Mononuclear cell (primary cell): Measurements from ENCODE around the gene CA12. TPM values are rescaled to one million over a fixed set of nuclear protein-coding genes. Genes with fewer than 3 reads are reported as not detected.

Source experiments
- H3K27me3 ChIP-seq: 2 replicates; pipeline ENCODE4 v1.6.0; 2011; ENCODE audit warnings: low read length, control low read depth; ENCODE audit not compliant: insufficient read depth
- H3K4me1 ChIP-seq: 2 replicates; pipeline ENCODE4 v1.5.1; 2011; ENCODE audit warnings: mild to moderate bottlenecking, low read length, control low read depth; ENCODE audit not compliant: insufficient read depth
- H3K4me3 ChIP-seq: 2 replicates; pipeline ENCODE4 v1.5.1; 2011; ENCODE audit warnings: mild to moderate bottlenecking, low read length, moderate library complexity
- H3K9me3 ChIP-seq: 2 replicates; pipeline ENCODE4 v1.5.1; 2011; ENCODE audit warnings: low read depth, mild to moderate bottlenecking, control low read depth, low read length
- total RNA-seq: library from RNA; depleted of rRNA; stranded (reverse); fragments of >200 nt; gene quantifications from one replicate; pipeline ENCODE4 v1.2.3, GENCODE V29; 2012

CA12 gene
- total RNA-seq, 1 donor = not detected

DNA sequence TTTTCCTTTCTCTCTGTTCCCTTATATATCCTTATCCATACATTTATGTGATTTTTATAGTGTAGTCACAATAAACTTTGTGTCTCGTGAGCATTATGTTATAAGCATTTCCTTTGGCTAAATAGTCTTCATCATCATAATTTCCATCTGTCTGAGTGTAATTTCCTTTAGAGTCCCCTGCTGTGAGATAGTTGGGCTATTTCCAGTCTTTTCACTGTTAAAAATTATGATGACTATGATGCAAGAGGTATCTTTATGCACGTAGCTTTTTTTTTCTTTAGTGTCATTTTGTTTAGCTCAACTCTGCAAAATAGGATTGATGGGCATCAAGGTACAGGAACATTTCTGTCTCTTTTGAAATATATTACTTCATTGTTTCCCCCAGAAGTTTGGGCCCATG is 26.9 kb upstream of the CA12 start:
- Histone ChIP-seq H3K27me3 (no peaks in the 10 kb centered on the region), H3K9me3 (no peaks in the 10 kb centered on the region), H3K4me1 (peaks cover 16% of the 10 kb centered on the region), H3K4me3 (no peak overlapping the region)

- no peaks in the 10 kb centered on the region for H3K9me3 ChIP-seq
- no peak overlapping the region for H3K4me3 ChIP-seq
- H3K4me1 ChIP-seq = peaks cover 16% of the 10 kb centered on the region
- H3K27me3 ChIP-seq = no peaks in the 10 kb centered on the region
These were observed 26.0 kb upstream of the CA12 start for GRCh38 chr15:63407612-63408011.

GRCh38 chr15:63405683-63406390 is 24.2 kb upstream of the CA12 start:
- Histone ChIP-seq H3K9me3 (no peaks in the 10 kb centered on the region), H3K27me3 (no peaks in the 10 kb centered on the region), H3K4me3 (no peak overlapping the region), H3K4me1 (peaks cover 16% of the 10 kb centered on the region)

DNA sequence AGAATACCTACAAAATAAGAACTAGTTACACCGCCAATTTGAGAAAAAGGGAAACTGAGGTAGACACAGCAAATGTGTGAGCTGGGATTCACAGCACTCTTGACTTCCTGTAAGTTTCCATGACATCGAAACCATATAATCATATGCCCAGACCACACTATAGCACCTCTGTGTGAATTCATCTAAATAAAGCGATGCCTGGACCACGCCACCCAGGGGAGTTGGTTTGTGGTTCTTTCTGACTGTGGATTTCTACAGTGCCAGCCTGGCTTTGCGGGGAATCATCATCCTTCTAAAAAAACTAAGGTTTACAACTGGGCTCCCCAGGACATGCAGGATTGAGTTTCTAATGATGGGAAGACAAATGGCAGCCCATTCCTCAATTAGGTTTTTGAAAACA is 23.5 kb upstream of the CA12 start:
- H3K4me3 ChIP-seq = no peak overlapping the region
- no peaks in the 10 kb centered on the region for H3K9me3 ChIP-seq
- peaks cover 16% of the 10 kb centered on the region for H3K4me1 ChIP-seq
- H3K27me3 ChIP-seq = no peaks in the 10 kb centered on the region

- Histone ChIP-seq H3K9me3 (no peaks in the 10 kb centered on the region), H3K4me1 (peaks cover 16% of the 10 kb centered on the region), H3K4me3 (no peak overlapping the region), H3K27me3 (no peaks in the 10 kb centered on the region)
These were observed 21.8 kb upstream of the CA12 start for GRCh38 chr15:63403254-63403945.

DNA sequence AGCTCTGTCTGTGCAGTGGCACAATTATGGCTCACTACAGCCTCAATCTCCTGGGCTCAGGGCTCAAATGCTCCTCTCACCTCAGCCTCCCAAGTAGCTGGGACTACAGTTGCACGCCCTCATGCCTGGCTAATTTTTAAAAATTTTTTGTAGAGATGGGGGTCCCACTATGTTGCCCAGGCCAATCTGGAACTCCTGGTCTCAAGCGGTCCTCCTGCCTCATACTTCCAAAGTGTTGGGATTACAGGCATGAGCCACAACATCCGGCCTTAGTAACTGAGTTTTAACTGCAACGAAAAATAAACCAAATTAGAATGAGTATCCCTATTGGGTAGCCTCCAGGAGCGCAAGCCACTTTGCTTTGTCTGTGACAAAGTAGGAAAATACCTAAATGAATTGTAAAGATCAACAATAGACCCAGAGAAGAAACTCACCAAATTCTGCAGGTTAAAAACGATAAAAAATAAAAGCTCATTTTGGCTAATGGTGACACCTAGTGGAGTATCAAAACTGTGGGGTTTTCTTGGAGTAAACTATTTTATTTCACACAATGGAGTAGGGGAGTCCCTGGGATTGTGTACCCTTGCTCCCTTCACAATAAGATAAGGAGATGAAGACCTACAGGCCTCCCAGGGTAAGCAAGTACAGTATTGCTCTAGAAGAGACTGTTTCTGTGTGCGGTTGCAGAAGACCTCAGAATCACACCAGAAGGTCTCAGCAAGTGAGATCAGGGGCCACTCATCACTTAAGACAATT is 21.0 kb upstream of the CA12 start:
- Histone ChIP-seq H3K27me3 (no peaks in the 10 kb centered on the region), H3K4me1 (peaks cover 16% of the 10 kb centered on the region), H3K9me3 (no peaks in the 10 kb centered on the region), H3K4me3 (no peak overlapping the region)

GRCh38 chr15:63401714-63402497 is 20.3 kb upstream of the CA12 start:
- H3K4me1 ChIP-seq = peaks cover 16% of the 10 kb centered on the region
- no peak overlapping the region for H3K4me3 ChIP-seq
- no peaks in the 10 kb centered on the region for H3K9me3 ChIP-seq
- H3K27me3 ChIP-seq = no peaks in the 10 kb centered on the region

DNA sequence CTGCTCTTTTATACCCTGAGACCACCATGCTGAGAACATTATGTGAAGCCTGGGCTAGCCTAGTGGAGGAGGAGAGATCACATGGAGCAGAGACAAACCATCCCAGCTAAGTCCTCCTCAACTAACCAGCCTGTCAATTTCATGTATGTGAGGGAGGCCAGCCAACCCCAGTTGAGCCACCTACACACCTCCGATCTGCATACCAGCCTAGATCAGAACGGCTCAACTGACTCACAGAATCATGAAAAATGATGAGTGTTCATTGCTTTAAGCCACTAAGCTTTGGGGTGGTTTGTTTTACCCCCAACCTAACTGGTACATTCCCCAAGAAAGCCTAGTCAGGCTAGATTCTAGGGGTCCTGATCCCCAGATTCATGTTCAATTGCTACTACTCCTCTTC is 19.4 kb upstream of the CA12 start:
- H3K4me3 ChIP-seq = no peak overlapping the region
- H3K9me3 ChIP-seq = no peaks in the 10 kb centered on the region
- peaks cover 13% of the 10 kb centered on the region for H3K4me1 ChIP-seq
- no peaks in the 10 kb centered on the region for H3K27me3 ChIP-seq

- H3K4me1 ChIP-seq = no peaks in the 10 kb centered on the region
- H3K27me3 ChIP-seq = no peaks in the 10 kb centered on the region
- H3K4me3 ChIP-seq = no peak overlapping the region
- no peaks in the 10 kb centered on the region for H3K9me3 ChIP-seq
These were observed 16.8 kb upstream of the CA12 start for GRCh38 chr15:63398456-63398855.

GRCh38 chr15:63396152-63396928 is 14.7 kb upstream of the CA12 start:
- Histone ChIP-seq H3K27me3 (no peaks in the 10 kb centered on the region), H3K4me1 (no peaks in the 10 kb centered on the region), H3K4me3 (no peak overlapping the region)

DNA sequence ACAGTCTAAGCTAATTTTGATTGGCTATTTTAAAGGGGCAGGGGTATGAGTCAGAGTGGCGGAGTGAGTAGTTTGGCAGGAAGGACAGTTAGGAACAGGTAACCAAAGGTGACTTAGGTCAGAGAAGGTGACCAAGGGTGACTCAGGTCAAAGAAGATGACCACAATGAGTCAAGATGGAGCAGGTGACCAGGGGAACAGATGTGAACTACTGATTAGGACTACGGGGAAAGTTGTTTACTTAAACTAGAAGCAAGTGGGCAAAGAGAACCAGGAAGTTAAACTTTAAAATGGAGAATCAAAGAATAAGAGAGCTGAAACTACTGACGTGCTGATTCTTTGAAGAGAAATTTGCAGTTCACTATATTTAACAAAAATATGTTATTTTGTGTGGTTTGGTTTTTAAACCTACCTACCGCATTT is 14.1 kb upstream of the CA12 start:
- H3K9me3 ChIP-seq = no peaks in the 10 kb centered on the region
- no peak overlapping the region for H3K4me3 ChIP-seq
- no peaks in the 10 kb centered on the region for H3K27me3 ChIP-seq
- no peaks in the 10 kb centered on the region for H3K4me1 ChIP-seq

More at GRCh38 chr15:63396152-63396928, 14.7 kb upstream of the CA12 start:
- H3K9me3 ChIP-seq = no peaks in the 10 kb centered on the region

DNA sequence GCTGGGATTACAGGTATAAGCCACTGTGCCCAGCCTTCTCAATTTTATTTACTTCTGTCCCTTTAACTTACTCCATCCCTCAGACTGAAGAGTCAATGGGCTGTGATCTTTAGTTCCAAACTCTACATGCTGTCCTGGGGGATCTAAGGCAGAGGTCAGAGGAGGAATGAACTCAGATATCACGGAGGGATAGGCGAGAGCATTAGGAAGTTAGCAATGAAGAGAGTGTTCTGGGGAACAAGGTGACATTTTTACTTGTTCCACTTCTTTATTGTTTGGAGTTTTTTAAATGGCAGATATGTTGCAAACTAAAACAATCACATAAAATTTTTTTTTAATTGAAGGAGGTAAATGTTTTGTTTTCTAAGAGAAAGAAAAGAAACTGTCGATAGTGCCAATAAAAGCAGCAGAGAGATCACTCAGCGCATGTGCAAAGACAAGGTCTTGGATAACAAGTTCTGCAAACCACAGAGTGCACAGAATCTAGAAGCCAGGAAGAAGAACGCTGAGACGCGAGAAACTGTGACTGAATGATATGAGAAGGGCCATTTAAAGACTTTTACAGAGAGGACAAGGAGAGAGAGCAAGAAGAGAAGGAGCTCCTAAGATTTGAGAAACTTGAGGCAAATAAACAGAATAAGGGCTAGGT is 10.8 kb upstream of the CA12 start:
- peaks cover 3% of the 10 kb centered on the region for H3K27me3 ChIP-seq

GRCh38 chr15:63391669-63392360 is 10.2 kb upstream of the CA12 start:
- H3K4me1 ChIP-seq = no peaks in the 10 kb centered on the region
- no peak overlapping the region for H3K4me3 ChIP-seq
- H3K27me3 ChIP-seq = peaks cover 3% of the 10 kb centered on the region
- no peaks in the 10 kb centered on the region for H3K9me3 ChIP-seq

More for the DNA sequence above, 10.8 kb upstream of the CA12 start:
- Histone ChIP-seq H3K4me3 (no peak overlapping the region), H3K4me1 (no peaks in the 10 kb centered on the region), H3K9me3 (no peaks in the 10 kb centered on the region)
